ENCODE results near the gene CALCOCO1.

DNA sequence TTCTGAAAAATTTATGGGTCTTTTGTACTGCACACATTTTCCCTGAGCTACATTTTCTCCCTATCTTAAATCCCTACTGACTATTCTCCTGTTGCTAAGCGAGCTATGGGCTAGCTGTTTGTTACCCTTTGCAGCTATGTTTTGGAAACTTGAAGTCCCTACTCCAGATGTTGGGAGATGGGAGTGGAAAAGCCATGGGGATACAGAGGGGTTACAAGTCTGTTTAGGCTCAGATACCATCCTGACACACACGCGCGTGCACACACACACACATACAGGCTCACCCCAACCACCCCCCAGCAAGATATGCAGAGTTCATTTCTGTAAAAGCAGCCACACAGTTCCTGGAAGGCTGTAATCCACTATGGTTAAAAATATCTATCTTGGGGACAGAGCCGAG lies 67.2 kb downstream of the CALCOCO1 start:
- TF ChIP-seq ASH2L (IDR thresholded peaks at IDR 0.05; ENCODE audit: low read length) (no peak), POLR2AphosphoS5 (IDR thresholded peaks at IDR 0.05; ENCODE audit: low read depth, low read length) (no peak; the same call in 1 of the 2 replicates), POLR2A (IDR thresholded peaks at IDR 0.05; ENCODE audit: control extremely low read depth in 1 of 2, low read depth in 2 of 2, low read length in 2 of 2) (no peak), TAF1 (IDR thresholded peaks at IDR 0.05; ENCODE audit: low read depth, low read length) (no peak), ZNF274 (IDR thresholded peaks at IDR 0.05; ENCODE audit: borderline replicate concordance, extremely low read depth, low read length) (no peak)
- TF ChIP-seq, protein P1, sequence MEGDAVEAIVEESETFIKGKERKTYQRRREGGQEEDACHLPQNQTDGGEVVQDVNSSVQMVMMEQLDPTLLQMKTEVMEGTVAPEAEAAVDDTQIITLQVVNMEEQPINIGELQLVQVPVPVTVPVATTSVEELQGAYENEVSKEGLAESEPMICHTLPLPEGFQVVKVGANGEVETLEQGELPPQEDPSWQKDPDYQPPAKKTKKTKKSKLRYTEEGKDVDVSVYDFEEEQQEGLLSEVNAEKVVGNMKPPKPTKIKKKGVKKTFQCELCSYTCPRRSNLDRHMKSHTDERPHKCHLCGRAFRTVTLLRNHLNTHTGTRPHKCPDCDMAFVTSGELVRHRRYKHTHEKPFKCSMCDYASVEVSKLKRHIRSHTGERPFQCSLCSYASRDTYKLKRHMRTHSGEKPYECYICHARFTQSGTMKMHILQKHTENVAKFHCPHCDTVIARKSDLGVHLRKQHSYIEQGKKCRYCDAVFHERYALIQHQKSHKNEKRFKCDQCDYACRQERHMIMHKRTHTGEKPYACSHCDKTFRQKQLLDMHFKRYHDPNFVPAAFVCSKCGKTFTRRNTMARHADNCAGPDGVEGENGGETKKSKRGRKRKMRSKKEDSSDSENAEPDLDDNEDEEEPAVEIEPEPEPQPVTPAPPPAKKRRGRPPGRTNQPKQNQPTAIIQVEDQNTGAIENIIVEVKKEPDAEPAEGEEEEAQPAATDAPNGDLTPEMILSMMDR (IDR thresholded peaks at IDR 0.05; ENCODE audit: control extremely low read depth in 1 of 3, insufficient read depth in 1 of 3, low read depth in 1 of 3, low read length in 3 of 3), result no peak
